HCT116 (cell line): Measurements from ENCODE around the gene SENP3. TPM values are rescaled to one million over a fixed set of nuclear protein-coding genes. Genes with fewer than 3 reads are reported as not detected.

Experiments used
- ATAC-seq: fragments of 200-7000 bp; cut with Tn5 transposase; 2 replicates; pipeline ENCODE4 v1.9.1; 2020; ENCODE audit warnings: mild to moderate bottlenecking, moderate library complexity
- BruUV-seq: library from RNA; stranded (reverse); fragments of 400-500 nt; replicated peaks from 2 replicates; lab custom pipeline; 2021; lab: Mats Ljungman, UMichigan
- CTCF ChIA-PET: fragments of 300-600 bp; sonication (Branson Sonifier 250); formaldehyde crosslinking; loops from one replicate; lab custom pipeline; 2021; ENCODE audit warnings: antibody characterized with exemption; lab: Charles Lee
- POLR2A ChIA-PET: fragments of 300-600, 350-600 bp; sonication (Branson Sonifier 250); formaldehyde crosslinking; loops from one replicate; lab custom pipeline; 2021; ENCODE audit warnings: antibody characterized with exemption; lab: Charles Lee
- RAD21 ChIA-PET, 2 experiments: fragments of 300-600 bp; sonication (Branson Sonifier 250); formaldehyde crosslinking; loops; one replicate each; lab custom pipeline; 2023; ENCODE audit warnings: low total read pairs in 2 of 2; ENCODE audit not compliant: uncharacterized antibody in 2 of 2, unreplicated experiment in 2 of 2, low non-redundant PET in 1 of 2; lab: Charles Lee
- DNase-seq: peaks from one replicate; pipeline ENCODE4 v3.0.0-alpha.2; 2010; ENCODE audit warnings: low read depth, low spot score
- H2AFZ ChIP-seq: fragments of 200-600 bp; shearing (Covaris generic), sonication (generic); 2 replicates; pipeline ENCODE4 v1.6.1; 2017; ENCODE audit warnings: low read depth, mixed run types, mixed read lengths, antibody characterized with exemption, low read length; ENCODE audit not compliant: poor library complexity, severe bottlenecking
- H3K27ac ChIP-seq: 2 replicates; pipeline ENCODE4 v1.5.1; 2012; ENCODE audit warnings: low read depth, low read length
- H3K27me3 ChIP-seq: fragments of 200-600 bp; sonication (generic); 2 replicates; pipeline ENCODE4 v1.6.1; 2016; ENCODE audit warnings: mixed run types, low read length, mixed read lengths; ENCODE audit not compliant: insufficient read depth
- H3K36me3 ChIP-seq, 2 experiments: fragments of 200-500 bp in 1 of 2; fragments of 200-600 bp in 1 of 2; sonication (Bioruptor generic) in 1 of 2; sonication (generic) in 1 of 2; 2 replicates each; pipeline versions ENCODE4 v1.5.1 to v1.6.1; 2014 to 2016; ENCODE audit warnings: low read length in 2 of 2, inconsistent platforms in 1 of 2, mixed read lengths in 1 of 2, mixed run types in 1 of 2; ENCODE audit not compliant: insufficient read depth in 2 of 2, control insufficient read depth in 1 of 2
- H3K4me1 ChIP-seq, 2 experiments: fragments of 200-600 bp in 1 of 2; sonication (generic) in 1 of 2; 2 replicates each; pipeline versions ENCODE4 v1.5.1 to v1.6.1; 2012 to 2017; ENCODE audit warnings: low read length in 2 of 2, inconsistent platforms in 1 of 2, mild to moderate bottlenecking in 1 of 2, mixed read lengths in 1 of 2, mixed run types in 1 of 2, moderate library complexity in 1 of 2; ENCODE audit not compliant: insufficient read depth in 2 of 2, control insufficient read depth in 1 of 2
- H3K4me2 ChIP-seq: fragments of 200-600 bp; sonication (generic); 2 replicates; pipeline ENCODE4 v1.6.1; 2017; ENCODE audit warnings: mixed run types, low read length, mixed read lengths
- H3K4me3 ChIP-seq, 2 experiments: fragments of 200-600 bp in 1 of 2; sonication (generic) in 1 of 2; replicated peaks in 1 of 2; 2 replicates each; pipeline ENCODE4 v1.5.1; 2011 to 2016; ENCODE audit warnings: low read length in 2 of 2, control low read depth in 1 of 2, low read depth in 1 of 2, mild to moderate bottlenecking in 1 of 2, mixed read lengths in 1 of 2, mixed run types in 1 of 2
- H3K79me2 ChIP-seq: fragments of 200-600 bp; sonication (generic); 2 replicates; pipeline ENCODE4 v1.6.1; 2017; ENCODE audit warnings: mild to moderate bottlenecking, mixed run types, low read length, moderate library complexity, mixed read lengths; ENCODE audit not compliant: insufficient read depth
- H3K9ac ChIP-seq: fragments of 200-600 bp; sonication (generic); 2 replicates; pipeline ENCODE4 v1.6.1; 2016; ENCODE audit warnings: low read length, mixed read lengths
- H3K9me2 ChIP-seq: fragments of 200-600 bp; sonication (generic), shearing (Covaris generic); 2 replicates; pipeline ENCODE4 v1.6.1; 2017; ENCODE audit warnings: mixed run types, mild to moderate bottlenecking, moderate library complexity; ENCODE audit not compliant: insufficient read depth
- H3K9me3 ChIP-seq, 2 experiments: fragments of 200-500 bp in 1 of 2; fragments of 200-600 bp in 1 of 2; sonication (Bioruptor generic) in 1 of 2; sonication (generic) in 1 of 2; 2 replicates each; pipeline ENCODE4 v1.6.1; 2014 to 2017; ENCODE audit warnings: low read length in 2 of 2, mixed read lengths in 2 of 2, inconsistent platforms in 1 of 2, low read depth in 1 of 2, mild to moderate bottlenecking in 1 of 2, mixed run types in 1 of 2, moderate library complexity in 1 of 2; ENCODE audit not compliant: control insufficient read depth in 1 of 2, insufficient read depth in 1 of 2
- H4K20me1 ChIP-seq: fragments of 200-600 bp; sonication (generic), shearing (Covaris generic); 2 replicates; pipeline ENCODE4 v1.6.1; 2017; ENCODE audit warnings: mixed run types, mild to moderate bottlenecking, moderate library complexity; ENCODE audit not compliant: insufficient read depth
- CBX3 ChIP-seq: IDR thresholded peaks from 2 replicates; pipeline ENCODE4 v1.6.1; 2012; ENCODE audit warnings: low read depth
- CEBPB ChIP-seq: IDR thresholded peaks from 2 replicates; pipeline ENCODE4 v1.6.1; 2012; ENCODE audit warnings: low read depth
- ELF1 ChIP-seq: IDR thresholded peaks from 2 replicates; pipeline ENCODE4 v1.6.1; 2012; ENCODE audit warnings: low read depth, borderline replicate concordance
- EZH2 ChIP-seq: fragments of 200-600 bp; sonication (generic); IDR thresholded peaks from 2 replicates; pipeline ENCODE4 v1.6.1; 2017; ENCODE audit warnings: antibody characterized with exemption, mixed run types
- EZH2phosphoT487 ChIP-seq: fragments of 200-600 bp; IDR thresholded peaks from 2 replicates; pipeline ENCODE4 v1.6.1; 2018; ENCODE audit warnings: antibody characterized with exemption, borderline replicate concordance
- FOSL1 ChIP-seq: IDR thresholded peaks from 2 replicates; pipeline ENCODE4 v1.6.1; 2012; ENCODE audit warnings: low read depth
- POLR2A ChIP-seq: IDR thresholded peaks from 2 replicates; pipeline ENCODE4 v1.7.0; 2011; ENCODE audit warnings: borderline replicate concordance; ENCODE audit not compliant: insufficient read depth, insufficient read length; ENCODE audit errors: extremely low read depth
- POLR2AphosphoS5 ChIP-seq: IDR thresholded peaks from 2 replicates; pipeline ENCODE4 v1.6.1; 2011; ENCODE audit warnings: mild to moderate bottlenecking, low read depth, low read length, moderate library complexity
- RAD21 ChIP-seq: IDR thresholded peaks from 2 replicates; pipeline ENCODE4 v1.6.1; 2012; ENCODE audit warnings: low read depth, mild to moderate bottlenecking
- SP1 ChIP-seq: IDR thresholded peaks from 2 replicates; pipeline ENCODE4 v1.6.1; 2012; ENCODE audit warnings: low read depth
- SRF ChIP-seq: IDR thresholded peaks from 2 replicates; pipeline ENCODE4 v1.6.1; 2012; ENCODE audit warnings: low read depth
- TCF7L2 ChIP-seq: IDR thresholded peaks from 2 replicates; pipeline ENCODE4 v1.7.0; 2011; ENCODE audit warnings: borderline replicate concordance, inconsistent platforms; ENCODE audit not compliant: insufficient read depth, insufficient read length; ENCODE audit errors: extremely low read depth
- intact Hi-C: fragments of 100-400 bp; cut with micrococcal nuclease; formaldehyde crosslinking; loops from 2 replicates; pipeline ENCODE4 v1.10.0; 2022
- total RNA-seq: library from RNA; stranded (reverse); gene quantifications from one replicate; pipeline ENCODE4 v1.2.1, GENCODE V29; 2021; ENCODE audit not compliant: unreplicated experiment
- TF ChIP-seq, protein P1 (sequence below): IDR thresholded peaks from 2 replicates; pipeline ENCODE4 v1.6.1; 2011; ENCODE audit warnings: mild to moderate bottlenecking, low read length, moderate library complexity; ENCODE audit not compliant: insufficient replicate concordance; ENCODE audit errors: extremely low read depth
- TF ChIP-seq, protein P2 (sequence below): IDR thresholded peaks from 2 replicates; pipeline ENCODE4 v1.6.1; 2012; ENCODE audit warnings: low read depth
- TF ChIP-seq, protein P3 (sequence below): IDR thresholded peaks from 2 replicates; pipeline ENCODE4 v1.6.1; 2012

The SENP3 gene
- total RNA-seq, 1 experiment from 2014 or later: 73.8 TPM

DNA sequence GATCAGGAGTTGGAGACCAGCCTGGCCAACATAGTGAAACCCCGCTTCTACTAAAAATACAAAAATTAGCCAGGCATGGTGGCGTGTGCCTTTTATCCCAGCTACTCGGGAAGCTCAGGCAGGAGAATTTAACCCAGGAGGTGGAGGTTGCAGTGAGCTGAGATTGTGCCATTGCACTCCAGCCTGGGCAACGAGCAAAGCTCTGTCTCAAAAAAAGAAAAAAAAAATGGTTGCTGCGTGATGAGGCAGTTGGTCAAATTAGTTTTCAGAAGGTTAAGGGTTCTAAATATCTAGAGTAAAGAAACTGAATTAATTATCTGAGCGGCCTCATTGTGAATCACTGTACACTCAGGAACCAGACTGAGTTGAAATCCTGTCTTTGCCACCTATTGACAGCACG, 14.2 kb downstream of the SENP3 start:
- Histone ChIP-seq H3K9me3 (no peaks in the 10 kb centered on the region), H3K4me3 (no peak overlapping the region), H3K4me2 (no peak overlapping the region), H3K27me3 (no peaks in the 10 kb centered on the region), H3K4me1 (peaks cover 7 to 78% of the 10 kb centered on the region in 2 experiments; a peak in 3 of 4 replicates), H3K9ac (peak overlapping the region; percentile 100; the same call in 1 of the 2 replicates), H3K9me2 (no peaks in the 10 kb centered on the region), H3K36me3 (peaks cover 33 to 60% of the 10 kb centered on the region in 2 experiments), H3K27ac (no peak overlapping the region), H4K20me1 (peaks cover 35% of the 10 kb centered on the region; the same call in 1 of the 2 replicates), H3K79me2 (peaks cover 67% of the 10 kb centered on the region), H2AFZ (no peak overlapping the region)
- BruUV-seq: no TSS peak
- ATAC-seq (no peak), DNase-seq (no peak)
- TF ChIP-seq, protein P1, sequence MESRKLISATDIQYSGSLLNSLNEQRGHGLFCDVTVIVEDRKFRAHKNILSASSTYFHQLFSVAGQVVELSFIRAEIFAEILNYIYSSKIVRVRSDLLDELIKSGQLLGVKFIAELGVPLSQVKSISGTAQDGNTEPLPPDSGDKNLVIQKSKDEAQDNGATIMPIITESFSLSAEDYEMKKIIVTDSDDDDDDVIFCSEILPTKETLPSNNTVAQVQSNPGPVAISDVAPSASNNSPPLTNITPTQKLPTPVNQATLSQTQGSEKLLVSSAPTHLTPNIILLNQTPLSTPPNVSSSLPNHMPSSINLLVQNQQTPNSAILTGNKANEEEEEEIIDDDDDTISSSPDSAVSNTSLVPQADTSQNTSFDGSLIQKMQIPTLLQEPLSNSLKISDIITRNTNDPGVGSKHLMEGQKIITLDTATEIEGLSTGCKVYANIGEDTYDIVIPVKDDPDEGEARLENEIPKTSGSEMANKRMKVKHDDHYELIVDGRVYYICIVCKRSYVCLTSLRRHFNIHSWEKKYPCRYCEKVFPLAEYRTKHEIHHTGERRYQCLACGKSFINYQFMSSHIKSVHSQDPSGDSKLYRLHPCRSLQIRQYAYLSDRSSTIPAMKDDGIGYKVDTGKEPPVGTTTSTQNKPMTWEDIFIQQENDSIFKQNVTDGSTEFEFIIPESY: no peak
- TF ChIP-seq CBX3: no peak
- TF ChIP-seq FOSL1: no peak
- TF ChIP-seq, protein P2, sequence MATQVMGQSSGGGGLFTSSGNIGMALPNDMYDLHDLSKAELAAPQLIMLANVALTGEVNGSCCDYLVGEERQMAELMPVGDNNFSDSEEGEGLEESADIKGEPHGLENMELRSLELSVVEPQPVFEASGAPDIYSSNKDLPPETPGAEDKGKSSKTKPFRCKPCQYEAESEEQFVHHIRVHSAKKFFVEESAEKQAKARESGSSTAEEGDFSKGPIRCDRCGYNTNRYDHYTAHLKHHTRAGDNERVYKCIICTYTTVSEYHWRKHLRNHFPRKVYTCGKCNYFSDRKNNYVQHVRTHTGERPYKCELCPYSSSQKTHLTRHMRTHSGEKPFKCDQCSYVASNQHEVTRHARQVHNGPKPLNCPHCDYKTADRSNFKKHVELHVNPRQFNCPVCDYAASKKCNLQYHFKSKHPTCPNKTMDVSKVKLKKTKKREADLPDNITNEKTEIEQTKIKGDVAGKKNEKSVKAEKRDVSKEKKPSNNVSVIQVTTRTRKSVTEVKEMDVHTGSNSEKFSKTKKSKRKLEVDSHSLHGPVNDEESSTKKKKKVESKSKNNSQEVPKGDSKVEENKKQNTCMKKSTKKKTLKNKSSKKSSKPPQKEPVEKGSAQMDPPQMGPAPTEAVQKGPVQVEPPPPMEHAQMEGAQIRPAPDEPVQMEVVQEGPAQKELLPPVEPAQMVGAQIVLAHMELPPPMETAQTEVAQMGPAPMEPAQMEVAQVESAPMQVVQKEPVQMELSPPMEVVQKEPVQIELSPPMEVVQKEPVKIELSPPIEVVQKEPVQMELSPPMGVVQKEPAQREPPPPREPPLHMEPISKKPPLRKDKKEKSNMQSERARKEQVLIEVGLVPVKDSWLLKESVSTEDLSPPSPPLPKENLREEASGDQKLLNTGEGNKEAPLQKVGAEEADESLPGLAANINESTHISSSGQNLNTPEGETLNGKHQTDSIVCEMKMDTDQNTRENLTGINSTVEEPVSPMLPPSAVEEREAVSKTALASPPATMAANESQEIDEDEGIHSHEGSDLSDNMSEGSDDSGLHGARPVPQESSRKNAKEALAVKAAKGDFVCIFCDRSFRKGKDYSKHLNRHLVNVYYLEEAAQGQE: no peak
- no peak for TF ChIP-seq EZH2phosphoT487
- no peak for TF ChIP-seq TCF7L2
- no peak for TF ChIP-seq EZH2
- TF ChIP-seq SRF: no peak
- TF ChIP-seq POLR2A: no peak
- no peak for TF ChIP-seq RAD21
- TF ChIP-seq POLR2AphosphoS5: no peak; the same call in 1 of the 2 replicates
- TF ChIP-seq SP1: no peak
- no peak for TF ChIP-seq CEBPB
- TF ChIP-seq, protein P3, sequence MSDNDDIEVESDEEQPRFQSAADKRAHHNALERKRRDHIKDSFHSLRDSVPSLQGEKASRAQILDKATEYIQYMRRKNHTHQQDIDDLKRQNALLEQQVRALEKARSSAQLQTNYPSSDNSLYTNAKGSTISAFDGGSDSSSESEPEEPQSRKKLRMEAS: no peak
- no peak for TF ChIP-seq ELF1
- POLR2A ChIA-PET: no interaction called here
- intact Hi-C loops: no loop called here
- RAD21 ChIA-PET: no interaction called here
- CTCF ChIA-PET: no interaction called here
